ENCODE data around the gene PXMP4. TPM values are rescaled to one million over a fixed set of nuclear protein-coding genes. Genes with fewer than 3 reads are reported as not detected.

The PXMP4 gene
- total RNA-seq, 1 donor from 2014 or later = 3.5 TPM

DNA sequence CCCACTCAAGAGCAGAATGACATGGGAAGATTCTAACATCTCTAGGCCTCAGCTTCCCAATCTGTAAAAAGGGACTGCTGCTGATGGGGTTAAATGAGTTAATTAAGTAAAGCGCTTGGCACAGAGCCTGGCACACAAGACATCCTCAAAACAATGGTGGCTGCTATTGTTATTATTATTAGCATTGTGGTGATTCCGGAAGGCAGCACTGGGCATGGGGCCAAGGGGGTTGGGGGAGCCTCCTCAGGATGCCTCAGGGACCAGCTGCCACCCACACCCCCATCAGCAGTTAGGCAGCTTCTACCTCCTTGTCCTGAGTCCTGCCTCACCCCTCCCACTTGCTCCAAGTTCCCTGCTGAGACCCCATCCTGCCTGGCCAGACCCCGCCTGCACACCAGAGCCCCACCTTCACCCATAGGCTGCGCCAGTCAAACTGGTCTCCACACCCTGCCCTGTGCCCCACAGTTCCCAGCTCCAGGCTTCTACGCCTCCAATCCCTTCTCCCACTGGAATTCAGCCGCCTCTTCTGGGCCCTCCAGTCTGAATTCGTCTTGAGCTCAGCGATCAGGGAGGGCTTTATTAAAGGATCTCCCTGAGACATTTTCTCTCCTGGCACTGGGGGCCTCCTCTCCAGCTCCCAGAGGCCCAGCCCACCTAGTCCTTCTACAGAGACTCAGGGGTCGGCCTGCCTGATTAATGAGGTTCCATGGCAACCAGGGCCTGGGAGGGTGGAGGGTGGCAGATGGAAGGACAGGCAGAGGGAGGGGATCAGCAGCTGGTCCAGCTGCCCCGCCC, 35.4 kb downstream of the PXMP4 start:
- TF ChIP-seq EZH2phosphoT487 (IDR thresholded peaks at IDR 0.05) = no peak
- TF ChIP-seq, protein P1, sequence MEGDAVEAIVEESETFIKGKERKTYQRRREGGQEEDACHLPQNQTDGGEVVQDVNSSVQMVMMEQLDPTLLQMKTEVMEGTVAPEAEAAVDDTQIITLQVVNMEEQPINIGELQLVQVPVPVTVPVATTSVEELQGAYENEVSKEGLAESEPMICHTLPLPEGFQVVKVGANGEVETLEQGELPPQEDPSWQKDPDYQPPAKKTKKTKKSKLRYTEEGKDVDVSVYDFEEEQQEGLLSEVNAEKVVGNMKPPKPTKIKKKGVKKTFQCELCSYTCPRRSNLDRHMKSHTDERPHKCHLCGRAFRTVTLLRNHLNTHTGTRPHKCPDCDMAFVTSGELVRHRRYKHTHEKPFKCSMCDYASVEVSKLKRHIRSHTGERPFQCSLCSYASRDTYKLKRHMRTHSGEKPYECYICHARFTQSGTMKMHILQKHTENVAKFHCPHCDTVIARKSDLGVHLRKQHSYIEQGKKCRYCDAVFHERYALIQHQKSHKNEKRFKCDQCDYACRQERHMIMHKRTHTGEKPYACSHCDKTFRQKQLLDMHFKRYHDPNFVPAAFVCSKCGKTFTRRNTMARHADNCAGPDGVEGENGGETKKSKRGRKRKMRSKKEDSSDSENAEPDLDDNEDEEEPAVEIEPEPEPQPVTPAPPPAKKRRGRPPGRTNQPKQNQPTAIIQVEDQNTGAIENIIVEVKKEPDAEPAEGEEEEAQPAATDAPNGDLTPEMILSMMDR (IDR thresholded peaks at IDR 0.05) = no peak
- Histone ChIP-seq H3K27me3 (no peaks in the 10 kb centered on the region), H3K27ac (peak overlapping the region; percentile 61), H3K4me2 (peak overlapping the region; percentile 88), H3K9ac (no peak overlapping the region), H3K9me3 (ENCODE audit: low read depth) (no peaks in the 10 kb centered on the region), H2AFZ (replicated peaks) (no peak overlapping the region), H4K20me1 (ENCODE audit: low read depth) (peaks cover 58% of the 10 kb centered on the region), H3K4me1 (peaks cover 20% of the 10 kb centered on the region), H3K36me3 (no peaks in the 10 kb centered on the region), H3K4me3 (peak overlapping the region; percentile 65), H3F3A (ENCODE audit: low read depth) (peaks cover 18% of the 10 kb centered on the region), H3K79me2 (ENCODE audit: low read depth) (peaks cover 47% of the 10 kb centered on the region)
- Mint-ChIP-seq H3K4me3 (peak overlapping the region; percentile 92), H3K27me3 (ENCODE audit: insufficient read depth, low read depth) (peaks cover 2% of the 10 kb centered on the region), H3K36me3 (no peaks in the 10 kb centered on the region), H3K4me1 (peaks cover 31% of the 10 kb centered on the region), H3K9me3 (no peaks in the 10 kb centered on the region), H3K27ac (peak overlapping the region; percentile 86)
- peak; percentile 84 for DNase-seq (ENCODE audit: low spot score)

DNA sequence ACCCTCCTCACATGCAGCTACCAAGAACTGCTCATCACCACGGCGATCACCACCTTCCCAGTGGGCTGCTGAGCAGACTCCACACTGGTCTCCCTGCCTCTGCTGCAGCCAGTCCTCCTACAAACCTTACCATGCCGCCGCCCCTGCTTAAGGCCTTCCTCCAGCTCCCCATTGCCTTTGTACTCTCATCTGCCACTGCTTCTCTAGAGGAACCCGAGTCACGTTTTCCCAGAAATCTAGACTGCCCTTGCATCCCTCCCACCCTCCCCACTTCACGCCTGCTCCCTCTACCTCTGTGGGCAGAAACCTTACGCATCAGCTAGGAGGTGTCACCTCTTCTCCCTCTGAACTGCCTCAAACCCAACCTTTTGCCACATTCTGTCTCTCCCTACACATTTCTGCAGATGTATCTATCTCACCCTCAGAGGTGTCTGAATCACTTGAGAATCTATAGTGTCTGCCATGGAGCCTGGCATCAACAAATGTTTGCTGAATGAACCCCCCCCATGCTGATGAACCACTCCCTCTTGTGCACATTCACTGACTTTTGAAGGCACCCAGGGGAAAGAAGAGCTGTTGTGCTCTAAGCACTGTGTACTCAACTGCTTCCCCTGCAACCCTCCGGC, 38.3 kb downstream of the PXMP4 start:
- Histone ChIP-seq H3K79me2 (ENCODE audit: low read depth) (peaks cover 47% of the 10 kb centered on the region), H3K4me2 (no peak overlapping the region), H3K9me3 (ENCODE audit: low read depth) (no peaks in the 10 kb centered on the region), H3K36me3 (no peaks in the 10 kb centered on the region), H3K9ac (no peak overlapping the region), H2AFZ (replicated peaks) (no peak overlapping the region), H4K20me1 (ENCODE audit: low read depth) (peaks cover 80% of the 10 kb centered on the region), H3K27ac (no peak overlapping the region), H3K4me1 (peaks cover 19% of the 10 kb centered on the region), H3K4me3 (no peak overlapping the region), H3F3A (ENCODE audit: low read depth) (peaks cover 18% of the 10 kb centered on the region), H3K27me3 (no peaks in the 10 kb centered on the region)
- peak overlapping the region; percentile 95 for H3K27ac Mint-ChIP-seq
- H3K9me3 Mint-ChIP-seq = no peaks in the 10 kb centered on the region
- TF ChIP-seq, protein P1 (IDR thresholded peaks at IDR 0.05) = no peak
- TF ChIP-seq EZH2phosphoT487 (IDR thresholded peaks at IDR 0.05) (no peak), EZH2 (IDR thresholded peaks at IDR 0.05) (no peak)
- peaks cover 32% of the 10 kb centered on the region for H3K4me1 Mint-ChIP-seq
- no peak for DNase-seq (ENCODE audit: low spot score)
- H3K27me3 Mint-ChIP-seq (ENCODE audit: insufficient read depth, low read depth) = peaks cover under 1% of the 10 kb centered on the region
- H3K4me3 Mint-ChIP-seq = no peak overlapping the region
- peaks cover 5% of the 10 kb centered on the region for H3K36me3 Mint-ChIP-seq

DNA sequence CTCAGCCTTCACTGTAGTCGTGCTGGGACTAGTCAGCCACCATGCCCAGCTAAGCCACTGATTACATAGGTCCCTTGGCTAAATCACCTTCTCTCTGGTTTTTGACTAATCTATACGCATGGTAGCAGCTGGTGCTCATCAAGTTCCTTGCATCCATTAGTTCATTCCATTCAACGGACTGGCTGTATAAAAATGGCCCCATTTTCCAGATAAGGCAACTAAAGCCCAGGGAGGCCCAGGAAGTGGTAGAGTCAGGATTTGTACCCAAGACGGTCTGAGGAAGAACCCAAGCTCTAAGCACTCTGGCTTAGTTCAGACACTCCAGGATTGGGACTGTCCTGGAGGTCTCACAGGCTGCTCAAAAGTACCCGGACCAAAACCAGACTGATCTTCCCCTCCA, 38.8 kb downstream of the PXMP4 start:
- Histone ChIP-seq H3F3A (ENCODE audit: low read depth) (peaks cover 18% of the 10 kb centered on the region), H2AFZ (replicated peaks) (no peak overlapping the region), H3K4me1 (peaks cover 16% of the 10 kb centered on the region), H3K27ac (no peak overlapping the region), H3K9ac (no peak overlapping the region), H3K79me2 (ENCODE audit: low read depth) (peaks cover 47% of the 10 kb centered on the region), H4K20me1 (ENCODE audit: low read depth) (peaks cover 86% of the 10 kb centered on the region), H3K9me3 (ENCODE audit: low read depth) (no peaks in the 10 kb centered on the region), H3K27me3 (no peaks in the 10 kb centered on the region), H3K4me3 (no peak overlapping the region), H3K4me2 (no peak overlapping the region), H3K36me3 (no peaks in the 10 kb centered on the region)
- Mint-ChIP-seq H3K4me3 (no peak overlapping the region), H3K27ac (peak overlapping the region; percentile 95), H3K27me3 (ENCODE audit: insufficient read depth, low read depth) (no peaks in the 10 kb centered on the region), H3K4me1 (peaks cover 31% of the 10 kb centered on the region), H3K36me3 (peaks cover 5% of the 10 kb centered on the region), H3K9me3 (no peaks in the 10 kb centered on the region)
- DNase-seq (ENCODE audit: low spot score) = no peak
- TF ChIP-seq EZH2 (IDR thresholded peaks at IDR 0.05) = no peak
- TF ChIP-seq EZH2phosphoT487 (IDR thresholded peaks at IDR 0.05) = no peak
- TF ChIP-seq, protein P1 (IDR thresholded peaks at IDR 0.05) = no peak

All from neural progenitor cell (in vitro differentiated cells).